ENCODE data around the gene OR2AP1.
"Not testable (repeated sequence)": the region's sequence is repeated elsewhere in the genome, so short reads cannot be mapped to it uniquely, and the experiment has no call there.

The OR2AP1 gene

DNA sequence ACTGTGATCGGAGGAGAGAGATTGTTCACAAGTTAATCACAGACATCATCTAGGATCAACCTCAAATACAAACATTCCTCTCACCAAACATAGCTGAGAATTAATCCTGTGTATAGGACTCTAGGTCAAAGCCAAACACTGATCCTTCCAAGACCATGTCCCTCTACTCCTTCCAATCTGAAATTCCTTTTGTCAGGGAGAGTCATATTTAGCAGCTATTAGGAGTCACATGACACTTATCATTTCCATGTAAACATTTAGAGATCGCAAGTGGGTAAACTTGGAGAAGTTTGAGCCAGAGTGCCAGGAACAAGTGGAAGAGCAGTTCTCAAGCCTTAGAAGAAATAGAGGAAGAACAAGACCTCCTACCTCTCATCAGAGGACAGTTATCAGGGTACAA, 13.5 kb downstream of the OR2AP1 start:
- TF ChIP-seq, protein P1, sequence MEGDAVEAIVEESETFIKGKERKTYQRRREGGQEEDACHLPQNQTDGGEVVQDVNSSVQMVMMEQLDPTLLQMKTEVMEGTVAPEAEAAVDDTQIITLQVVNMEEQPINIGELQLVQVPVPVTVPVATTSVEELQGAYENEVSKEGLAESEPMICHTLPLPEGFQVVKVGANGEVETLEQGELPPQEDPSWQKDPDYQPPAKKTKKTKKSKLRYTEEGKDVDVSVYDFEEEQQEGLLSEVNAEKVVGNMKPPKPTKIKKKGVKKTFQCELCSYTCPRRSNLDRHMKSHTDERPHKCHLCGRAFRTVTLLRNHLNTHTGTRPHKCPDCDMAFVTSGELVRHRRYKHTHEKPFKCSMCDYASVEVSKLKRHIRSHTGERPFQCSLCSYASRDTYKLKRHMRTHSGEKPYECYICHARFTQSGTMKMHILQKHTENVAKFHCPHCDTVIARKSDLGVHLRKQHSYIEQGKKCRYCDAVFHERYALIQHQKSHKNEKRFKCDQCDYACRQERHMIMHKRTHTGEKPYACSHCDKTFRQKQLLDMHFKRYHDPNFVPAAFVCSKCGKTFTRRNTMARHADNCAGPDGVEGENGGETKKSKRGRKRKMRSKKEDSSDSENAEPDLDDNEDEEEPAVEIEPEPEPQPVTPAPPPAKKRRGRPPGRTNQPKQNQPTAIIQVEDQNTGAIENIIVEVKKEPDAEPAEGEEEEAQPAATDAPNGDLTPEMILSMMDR (IDR thresholded peaks at IDR 0.05; ENCODE audit: borderline replicate concordance, control extremely low read depth, extremely low read depth, insufficient read depth, missing control alignments), result no peak
- in situ Hi-C loops (cut with MboI; ENCODE audit: low sequenced_read_pairs, unreplicated experiment), result no loop called here
- no peak for DNase-seq (ENCODE audit: low spot score)

- in situ Hi-C loops (cut with MboI; ENCODE audit: low sequenced_read_pairs, unreplicated experiment); DNase-seq (ENCODE audit: low spot score): not testable (repeated sequence)
Measured at GRCh38 chr12:55590152-55590551, 17.9 kb downstream of the OR2AP1 start.

GRCh38 chr12:55607821-55608594, 35.7 kb downstream of the OR2AP1 start:
- no peak for DNase-seq (ENCODE audit: low spot score)
- TF ChIP-seq, protein P1 (IDR thresholded peaks at IDR 0.05; ENCODE audit: borderline replicate concordance, control extremely low read depth, extremely low read depth, insufficient read depth, missing control alignments), result no peak
- in situ Hi-C loops (cut with MboI; ENCODE audit: low sequenced_read_pairs, unreplicated experiment), result no loop called here

- TF ChIP-seq, protein P1 (IDR thresholded peaks at IDR 0.05; ENCODE audit: borderline replicate concordance, control extremely low read depth, extremely low read depth, insufficient read depth, missing control alignments), result no peak
- in situ Hi-C loops (cut with MboI; ENCODE audit: low sequenced_read_pairs, unreplicated experiment), result loop anchor here (10.0 kb wide), 1 partner anchor 416 kb away; no protein-coding TSS in a partner anchor
- DNase-seq (ENCODE audit: low spot score), result no peak
Measured at GRCh38 chr12:55610598-55610997, 38.3 kb downstream of the OR2AP1 start.

- TF ChIP-seq, protein P1 (IDR thresholded peaks at IDR 0.05; ENCODE audit: borderline replicate concordance, control extremely low read depth, extremely low read depth, insufficient read depth, missing control alignments), result no peak
- in situ Hi-C loops (cut with MboI; ENCODE audit: low sequenced_read_pairs, unreplicated experiment), result loop anchor here (10.0 kb wide), 1 partner anchor 418 kb away; no protein-coding TSS in a partner anchor
- no peak for DNase-seq (ENCODE audit: low spot score)
Measured at GRCh38 chr12:55612646-55613045, 40.4 kb downstream of the OR2AP1 start.

- in situ Hi-C loops (cut with MboI; ENCODE audit: low sequenced_read_pairs, unreplicated experiment), result loop anchor here (10.0 kb wide), 1 partner anchor 420 kb away; no protein-coding TSS in a partner anchor
- TF ChIP-seq, protein P1 (IDR thresholded peaks at IDR 0.05; ENCODE audit: borderline replicate concordance, control extremely low read depth, extremely low read depth, insufficient read depth, missing control alignments), result no peak
- DNase-seq (ENCODE audit: low spot score), result no peak
Measured at GRCh38 chr12:55614764-55615163, 42.5 kb downstream of the OR2AP1 start.
